Breast epithelium (tissue), 4 donors: ENCODE results near the gene SCAMP5. TPM values are rescaled to one million over a fixed set of nuclear protein-coding genes. Genes with fewer than 3 reads are reported as not detected.

Experiments used
- DNase-seq, 2 donors: peaks; one replicate each; pipeline ENCODE4 v3.0.0-alpha.2; 2019; ENCODE audit warnings: low spot score in 2 of 2
- H3K27ac ChIP-seq, 2 donors: fragments of 200-600 bp; sonication (generic) in 1 of 2; one replicate each; pipeline ENCODE4 v1.5.1; 2016 to 2019; ENCODE audit warnings: mild to moderate bottlenecking in 1 of 2
- H3K27me3 ChIP-seq, 2 donors: fragments of 200-600 bp; sonication (generic) in 1 of 2; one replicate each; pipeline versions ENCODE4 v1.5.1 to v1.6.0; 2017 to 2019; ENCODE audit warnings: control low read depth in 1 of 2, mild to moderate bottlenecking in 1 of 2
- H3K36me3 ChIP-seq: fragments of 200-600 bp; one replicate; pipeline ENCODE4 v1.5.1; 2019
- H3K4me1 ChIP-seq, 2 donors: fragments of 200-600 bp; sonication (generic); one replicate each; pipeline ENCODE4 v1.5.1; 2016 to 2019; ENCODE audit warnings: control low read depth in 1 of 2
- H3K4me3 ChIP-seq, 3 donors: fragments of 200-600 bp; sonication (generic); 1 replicate in 2 of 3; 2 replicates in 1 of 3; pipeline ENCODE4 v1.5.1; 2016 to 2019; ENCODE audit warnings: mild to moderate bottlenecking in 3 of 3, moderate library complexity in 2 of 3
- H3K9me3 ChIP-seq, 2 donors: fragments of 200-600 bp; sonication (generic) in 1 of 2; one replicate each; pipeline ENCODE4 v1.5.1; 2016 to 2019; ENCODE audit warnings: control low read depth in 1 of 2
- CTCF ChIP-seq, 3 donors: fragments of 450-650 bp; IDR thresholded peaks; one replicate each; pipeline ENCODE4 v1.5.1; 2016 to 2017; ENCODE audit warnings: antibody characterized with exemption in 3 of 3, mild to moderate bottlenecking in 3 of 3, moderate library complexity in 3 of 3
- POLR2A ChIP-seq: fragments of 450-650 bp; IDR thresholded peaks from one replicate; pipeline ENCODE4 v1.6.1; 2016; ENCODE audit warnings: antibody characterized with exemption, mild to moderate bottlenecking, moderate library complexity
- POLR2AphosphoS5 ChIP-seq, 3 donors: sonication (generic); formaldehyde crosslinking; IDR thresholded peaks; one replicate each; pipeline ENCODE4 v1.6.1; 2017; ENCODE audit warnings: antibody characterized with exemption in 3 of 3
- intact Hi-C: fragments of 100-400 bp; cut with DNase I; formaldehyde crosslinking; loops from one replicate; pipeline ENCODE4 v1.15.1; 2023; ENCODE audit warnings: low total_unique reads
- total RNA-seq, 3 donors: library from RNA; depleted of rRNA; stranded (reverse); fragments of >200 nt; gene quantifications; one replicate each; pipeline ENCODE4 v1.1.0, GENCODE V29; 2016

The SCAMP5 gene
- total RNA-seq, 3 donors from 2014 or later = 2.2 to 7.5 (median 4.5) TPM

- Histone ChIP-seq H3K27me3 (no peaks in the 10 kb centered on the region), H3K4me1 (no peaks in the 10 kb centered on the region), H3K36me3 (no peaks in the 10 kb centered on the region), H3K4me3 (no peak overlapping the region), H3K9me3 (no peaks in the 10 kb centered on the region), H3K27ac (no peak overlapping the region)
- no peak for DNase-seq
- TF ChIP-seq CTCF (IDR thresholded peaks at IDR 0.05) (no peak), POLR2A (no peak), POLR2AphosphoS5 (IDR thresholded peaks at IDR 0.05) (no peak)
- intact Hi-C loops = no loop called here
Observed at GRCh38 chr15:74967670-74968069, 27.7 kb upstream of the SCAMP5 start.

GRCh38 chr15:74976159-74976558 is 19.2 kb upstream of the SCAMP5 start:
- intact Hi-C loops = no loop called here
- Histone ChIP-seq H3K36me3 (no peaks in the 10 kb centered on the region), H3K27ac (no peak overlapping the region), H3K27me3 (no peaks in the 10 kb centered on the region), H3K4me3 (no peak overlapping the region), H3K4me1 (no peaks in the 10 kb centered on the region), H3K9me3 (no peaks in the 10 kb centered on the region)
- TF ChIP-seq POLR2AphosphoS5 (IDR thresholded peaks at IDR 0.05) (no peak), CTCF (IDR thresholded peaks at IDR 0.05) (no peak), POLR2A (no peak)
- no peak for DNase-seq

DNA sequence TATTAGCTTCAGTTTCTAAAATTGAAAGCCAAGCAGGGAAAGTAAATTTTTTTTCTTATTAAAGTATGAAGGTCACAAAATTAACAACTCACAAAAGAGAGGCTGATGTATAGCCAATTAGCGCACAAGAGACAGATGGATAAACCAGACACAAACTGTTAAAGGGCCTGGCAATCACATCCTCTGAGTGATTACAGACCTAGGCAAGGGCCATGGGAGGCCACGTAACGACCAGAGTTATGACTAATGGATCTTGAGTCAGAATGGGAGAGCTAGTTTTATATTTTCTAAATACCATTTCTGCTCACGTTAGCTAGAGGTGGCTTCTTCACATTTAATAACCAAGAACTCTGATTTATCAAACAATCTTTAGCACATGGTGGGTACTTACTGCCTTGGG is 17.8 kb upstream of the SCAMP5 start:
- intact Hi-C loops = no loop called here
- no peak for DNase-seq
- H3K9me3 ChIP-seq = no peaks in the 10 kb centered on the region
- no peaks in the 10 kb centered on the region for H3K36me3 ChIP-seq
- no peak overlapping the region for H3K27ac ChIP-seq
- H3K27me3 ChIP-seq = no peaks in the 10 kb centered on the region
- TF ChIP-seq CTCF (IDR thresholded peaks at IDR 0.05) (no peak), POLR2AphosphoS5 (IDR thresholded peaks at IDR 0.05) (no peak), POLR2A (no peak)
- no peak overlapping the region for H3K4me3 ChIP-seq
- H3K4me1 ChIP-seq = no peaks in the 10 kb centered on the region

DNA sequence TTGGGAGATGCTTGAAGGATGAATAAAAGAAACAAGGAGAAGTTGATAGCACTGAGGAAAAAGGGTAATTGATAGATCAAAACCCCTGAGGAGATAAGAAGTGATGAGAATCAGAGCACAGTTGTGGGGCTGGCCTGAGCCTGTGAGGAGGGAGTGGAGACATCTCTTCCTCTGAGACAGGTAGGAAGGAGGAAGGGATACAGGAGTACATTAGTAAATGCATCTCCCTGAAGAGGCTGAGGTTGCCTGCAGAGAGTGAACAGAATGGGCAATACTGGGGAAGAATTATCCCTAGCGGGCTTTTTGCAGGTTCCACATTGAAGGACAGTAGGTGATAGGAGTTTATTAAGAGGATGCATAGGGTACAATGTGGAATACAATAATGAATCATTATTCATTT is 17.3 kb upstream of the SCAMP5 start:
- Histone ChIP-seq H3K4me3 (no peak overlapping the region), H3K4me1 (no peaks in the 10 kb centered on the region), H3K9me3 (no peaks in the 10 kb centered on the region), H3K27me3 (no peaks in the 10 kb centered on the region), H3K36me3 (no peaks in the 10 kb centered on the region), H3K27ac (no peak overlapping the region)
- DNase-seq = no peak
- TF ChIP-seq POLR2A (no peak), CTCF (IDR thresholded peaks at IDR 0.05) (no peak)
- intact Hi-C loops = no loop called here

DNA sequence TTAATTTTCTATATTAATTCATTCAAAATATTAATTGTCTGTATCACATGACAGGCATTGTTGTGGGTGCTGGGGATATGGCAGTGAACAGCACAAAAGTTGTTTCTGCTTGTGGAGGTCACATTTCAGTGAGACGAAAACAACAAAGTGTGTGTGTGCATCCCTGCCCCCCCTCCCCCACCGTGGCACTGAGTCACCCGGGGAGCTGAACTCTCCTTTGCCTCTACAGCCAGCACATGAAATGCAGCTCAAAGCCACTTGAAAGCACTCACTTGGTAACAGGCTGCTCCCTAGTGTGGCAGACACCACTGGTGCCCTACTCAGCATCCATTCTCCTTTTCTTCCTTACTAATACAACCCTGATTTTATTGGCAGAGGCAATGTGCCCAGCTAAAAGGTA is 16.9 kb upstream of the SCAMP5 start:
- Histone ChIP-seq H3K4me1 (no peaks in the 10 kb centered on the region), H3K4me3 (no peak overlapping the region), H3K9me3 (no peaks in the 10 kb centered on the region), H3K27ac (no peak overlapping the region), H3K36me3 (no peaks in the 10 kb centered on the region), H3K27me3 (no peaks in the 10 kb centered on the region)
- DNase-seq = no peak
- intact Hi-C loops = no loop called here
- TF ChIP-seq POLR2AphosphoS5 (IDR thresholded peaks at IDR 0.05) = no peak
- no peak for TF ChIP-seq CTCF (IDR thresholded peaks at IDR 0.05)
- no peak for TF ChIP-seq POLR2A
